H1 (cell line): ENCODE measurements around the gene POLDIP3. TPM values are rescaled to one million over a fixed set of nuclear protein-coding genes. Genes with fewer than 3 reads are reported as not detected.

Experiments used
- CTCF ChIA-PET: fragments of 300-600 bp; sonication (Branson Sonifier 250); formaldehyde crosslinking; loops from one replicate; lab custom pipeline; 2021; ENCODE audit not compliant: partially characterized antibody; lab: Charles Lee
- POLR2A ChIA-PET: fragments of 300-600 bp; sonication (Branson Sonifier 250); formaldehyde crosslinking; loops from one replicate; lab custom pipeline; 2021; ENCODE audit warnings: inconsistent platforms; ENCODE audit not compliant: partially characterized antibody; lab: Charles Lee
- DNase-seq, 2 experiments: peaks; one replicate each; pipeline versions ENCODE4 v3.0.0 to v3.0.0-alpha.2; 2010 to 2022; ENCODE audit warnings: low spot score in 2 of 2, low read depth in 1 of 2, mixed read lengths in 1 of 2
- FAIRE-seq: peaks from 2 replicates; lab custom pipeline; 2011; peaks lifted over from hg19 to GRCh38; lab: Jason Lieb, UNC
- H2AFZ ChIP-seq: 2 replicates; pipeline ENCODE4 v1.8.1; 2012; ENCODE audit warnings: low read length, inconsistent platforms
- H2AK5ac ChIP-seq: 2 replicates; pipeline ENCODE4 v1.6.1; 2013; ENCODE audit warnings: low read depth, low read length
- H2BK120ac ChIP-seq: replicated peaks from 2 replicates; pipeline ENCODE3; 2013; ENCODE audit warnings: low read depth, low read length, inconsistent platforms
- H2BK12ac ChIP-seq: 2 replicates; pipeline ENCODE4 v1.6.1; 2013; ENCODE audit warnings: low read depth, low read length
- H2BK15ac ChIP-seq: 2 replicates; pipeline ENCODE4 v1.6.1; 2013; ENCODE audit warnings: low read length
- H2BK20ac ChIP-seq: 2 replicates; pipeline ENCODE4 v1.6.1; 2013; ENCODE audit warnings: low read length
- H2BK5ac ChIP-seq: 2 replicates; pipeline ENCODE4 v1.6.1; 2013; ENCODE audit warnings: low read depth, low read length
- H3K14ac ChIP-seq: 2 replicates; pipeline ENCODE4 v1.6.1; 2013; ENCODE audit warnings: inconsistent platforms; ENCODE audit not compliant: insufficient read length
- H3K18ac ChIP-seq: 2 replicates; pipeline ENCODE4 v1.6.1; 2013; ENCODE audit warnings: low read length; ENCODE audit errors: extremely low read depth
- H3K23ac ChIP-seq: 2 replicates; pipeline ENCODE4 v1.6.1; 2013; ENCODE audit warnings: inconsistent platforms; ENCODE audit not compliant: insufficient read length
- H3K23me2 ChIP-seq: 2 replicates; pipeline ENCODE4 v1.6.1; 2013; ENCODE audit warnings: low read depth, low read length
- H3K27ac ChIP-seq: 2 replicates; pipeline ENCODE4 v1.6.1; 2011; ENCODE audit warnings: low read depth, low read length, inconsistent platforms
- H3K27me3 ChIP-seq, 4 experiments: replicated peaks in 1 of 4; 1 replicate in 1 of 4; 2 replicates in 3 of 4; pipeline versions ENCODE4 v1.6.1 to v1.8.1; 2011 to 2013; ENCODE audit warnings: low read length in 3 of 4, mild to moderate bottlenecking in 3 of 4, inconsistent platforms in 2 of 4, mixed read lengths in 2 of 4, moderate library complexity in 1 of 4; ENCODE audit not compliant: control insufficient read depth in 3 of 4, insufficient read depth in 3 of 4; ENCODE audit errors: extremely low read depth in 1 of 4
- H3K36me3 ChIP-seq, 4 experiments: 2 replicates each; pipeline versions ENCODE4 v1.6.1 to v1.8.1; 2011 to 2013; ENCODE audit warnings: mild to moderate bottlenecking in 4 of 4, low read length in 3 of 4, moderate library complexity in 2 of 4, control low read depth in 1 of 4, inconsistent platforms in 1 of 4; ENCODE audit not compliant: insufficient read depth in 4 of 4, control insufficient read depth in 2 of 4
- H3K4ac ChIP-seq: replicated peaks from 2 replicates; pipeline ENCODE3; 2013; ENCODE audit warnings: low read length, low read depth, mixed read lengths, inconsistent platforms; ENCODE audit not compliant: insufficient read length
- H3K4me1 ChIP-seq, 4 experiments: replicated peaks in 1 of 4; 1 replicate in 1 of 4; 2 replicates in 3 of 4; pipeline versions ENCODE4 v1.6.1 to v1.8.1; 2011 to 2013; ENCODE audit warnings: low read length in 3 of 4, inconsistent platforms in 2 of 4, mixed read lengths in 1 of 4; ENCODE audit not compliant: insufficient read depth in 4 of 4, control insufficient read depth in 3 of 4
- H3K4me2 ChIP-seq, 2 experiments: 2 replicates each; pipeline versions ENCODE4 v1.6.1 to v1.8.1; 2011 to 2013; ENCODE audit warnings: low read depth in 2 of 2, low read length in 2 of 2, control low read depth in 1 of 2, inconsistent platforms in 1 of 2, mild to moderate bottlenecking in 1 of 2; ENCODE audit not compliant: insufficient read depth in 1 of 2
- H3K4me3 ChIP-seq, 4 experiments: fragments of 200-600, 300-600 bp in 1 of 4; sonication (generic), shearing (Covaris generic), sonication (Bioruptor Twin) in 1 of 4; 2 replicates each; pipeline versions ENCODE4 v1.5.1 to v1.8.1; 2011 to 2016; ENCODE audit warnings: low read length in 4 of 4, low read depth in 3 of 4, control low read depth in 2 of 4, inconsistent platforms in 2 of 4, mild to moderate bottlenecking in 2 of 4, mixed read lengths in 1 of 4, moderate library complexity in 1 of 4; ENCODE audit not compliant: insufficient read depth in 2 of 4; ENCODE audit errors: extremely low read depth in 1 of 4
- H3K56ac ChIP-seq: replicated peaks from 2 replicates; pipeline ENCODE3; 2013; ENCODE audit warnings: low read depth, mild to moderate bottlenecking, mixed read lengths, low read length, inconsistent platforms; ENCODE audit not compliant: insufficient read length
- H3K79me1 ChIP-seq: 2 replicates; pipeline ENCODE4 v1.6.1; 2013; ENCODE audit warnings: low read depth, low read length, control low read depth
- H3K79me2 ChIP-seq, 2 experiments: 2 replicates each; pipeline versions ENCODE4 v1.6.1 to v1.8.1; 2012 to 2013; ENCODE audit warnings: low read length in 2 of 2, mild to moderate bottlenecking in 2 of 2, inconsistent platforms in 1 of 2; ENCODE audit not compliant: insufficient read depth in 2 of 2, control insufficient read depth in 1 of 2
- H3K9ac ChIP-seq, 4 experiments: replicated peaks in 1 of 4; 1 replicate in 1 of 4; 2 replicates in 3 of 4; pipeline versions ENCODE4 v1.6.1 to v1.8.1; 2011 to 2013; ENCODE audit warnings: low read depth in 3 of 4, low read length in 3 of 4, control low read depth in 2 of 4, mild to moderate bottlenecking in 2 of 4, moderate library complexity in 2 of 4, inconsistent platforms in 1 of 4; ENCODE audit errors: extremely low read depth in 1 of 4
- H3K9me3 ChIP-seq, 2 experiments: 2 replicates each; pipeline versions ENCODE4 v1.6.1 to v1.8.1; 2012 to 2013; ENCODE audit warnings: mild to moderate bottlenecking in 2 of 2, moderate library complexity in 2 of 2, control low read depth in 1 of 2, inconsistent platforms in 1 of 2, low read depth in 1 of 2, low read length in 1 of 2, mixed read lengths in 1 of 2; ENCODE audit not compliant: insufficient read depth in 2 of 2
- H4K20me1 ChIP-seq, 2 experiments: replicated peaks in 1 of 2; 2 replicates each; pipeline versions ENCODE3 to v1.8.1; 2011 to 2013; ENCODE audit warnings: inconsistent platforms in 2 of 2, low read length in 2 of 2, mild to moderate bottlenecking in 1 of 2; ENCODE audit not compliant: insufficient read depth in 2 of 2, control insufficient read depth in 1 of 2
- H4K5ac ChIP-seq: 2 replicates; pipeline ENCODE4 v1.6.1; 2013; ENCODE audit warnings: low read length, low read depth, mixed read lengths, inconsistent platforms; ENCODE audit not compliant: insufficient read length
- H4K8ac ChIP-seq: 2 replicates; pipeline ENCODE4 v1.8.0; 2013; ENCODE audit warnings: mild to moderate bottlenecking, moderate library complexity, low read length, inconsistent platforms; ENCODE audit not compliant: insufficient read depth; ENCODE audit errors: extremely low read depth
- H4K91ac ChIP-seq: replicated peaks from 2 replicates; pipeline ENCODE3; 2013; ENCODE audit warnings: low read length, mixed read lengths, inconsistent platforms; ENCODE audit not compliant: insufficient read length
- CTCF ChIP-seq, 3 experiments: IDR thresholded peaks; 1 replicate in 2 of 3; 2 replicates in 1 of 3; pipeline versions ENCODE4 v1.5.1 to v1.6.1; 2011; ENCODE audit warnings: low read length in 3 of 3, mild to moderate bottlenecking in 3 of 3, inconsistent platforms in 2 of 3, low read depth in 1 of 3, moderate library complexity in 1 of 3; ENCODE audit not compliant: insufficient read depth in 1 of 3; ENCODE audit errors: control extremely low read depth in 1 of 3
- KDM4A ChIP-seq: IDR thresholded peaks from one replicate; pipeline ENCODE4 v1.7.1; 2012; ENCODE audit warnings: low read depth, mild to moderate bottlenecking, moderate library complexity, low read length, inconsistent platforms; ENCODE audit not compliant: severe bottlenecking
- RAD21 ChIP-seq, 2 experiments: IDR thresholded peaks in 1 of 2; conservative IDR thresholded peaks in 1 of 2; 2 replicates each; pipeline ENCODE4 v1.6.1; 2011; ENCODE audit warnings: low read depth in 2 of 2, low read length in 2 of 2, improper control_type of control experiment in 1 of 2, inconsistent platforms in 1 of 2, mild to moderate bottlenecking in 1 of 2, moderate library complexity in 1 of 2
- TAF7 ChIP-seq: optimal IDR thresholded peaks from 2 replicates; pipeline ENCODE3; 2011; ENCODE audit warnings: low read depth, mild to moderate bottlenecking, inconsistent platforms, low read length, moderate library complexity, borderline replicate concordance
- TBP ChIP-seq: IDR thresholded peaks from 2 replicates; pipeline ENCODE4 v1.6.1; 2011; ENCODE audit warnings: low read depth, low read length, improper control_type of control experiment
- YY1 ChIP-seq: IDR thresholded peaks from 2 replicates; pipeline ENCODE4 v1.6.1; 2011; ENCODE audit warnings: low read depth, mild to moderate bottlenecking, low read length
- WGBS, 2 experiments: shearing (Covaris generic) in 1 of 2; methylation state at CpG; one replicate each; pipeline versions ENCODE4 v1.1.6 to v1.1.7; 2013 to 2015; ENCODE audit warnings: low lambda C conversion rate in 2 of 2, mixed read lengths in 2 of 2, inconsistent platforms in 1 of 2, low coverage in 1 of 2, missing lambda C conversion rate in 1 of 2; ENCODE audit not compliant: insufficient replicate concordance in 2 of 2, insufficient coverage in 1 of 2, insufficient read length in 1 of 2; ENCODE audit errors: extremely low coverage in 1 of 2, missing lambda C conversion rate in 1 of 2; 5-methylcytosine and 5-hydroxymethylcytosine counted together
- polyA plus RNA-seq, 7 experiments: library from polyadenylated mRNA; depleted of rRNA in 3 of 7; stranded (reverse) in 5 of 7; unstranded in 2 of 7; fragments of >200 nt in 5 of 7; fragments of 200-250 nt in 2 of 7; gene quantifications; 1 replicate in 5 of 7; 2 replicates in 1 of 7; 4 replicates in 1 of 7; pipeline versions ENCODE4 v1.2.1 to v1.2.3, GENCODE V29; 2011 to 2013; ENCODE audit warnings: missing spikeins in 2 of 7, mixed read lengths in 2 of 7
- total RNA-seq: library from RNA; stranded (reverse); fragmentation: NEBNext Ultra II Directional; extraction: Animal tissue kit (Norgen Biotek cat#: 25700); gene quantifications from 2 replicates; pipeline ENCODE4 v1.2.1, GENCODE V29; 2021

POLDIP3 gene
- total and polyA plus RNA-seq, 2 of the 8 experiments (the other 6 are each of a cell fraction or from before 2014, with no cell fraction given): 43.5 to 84.6 TPM

DNA sequence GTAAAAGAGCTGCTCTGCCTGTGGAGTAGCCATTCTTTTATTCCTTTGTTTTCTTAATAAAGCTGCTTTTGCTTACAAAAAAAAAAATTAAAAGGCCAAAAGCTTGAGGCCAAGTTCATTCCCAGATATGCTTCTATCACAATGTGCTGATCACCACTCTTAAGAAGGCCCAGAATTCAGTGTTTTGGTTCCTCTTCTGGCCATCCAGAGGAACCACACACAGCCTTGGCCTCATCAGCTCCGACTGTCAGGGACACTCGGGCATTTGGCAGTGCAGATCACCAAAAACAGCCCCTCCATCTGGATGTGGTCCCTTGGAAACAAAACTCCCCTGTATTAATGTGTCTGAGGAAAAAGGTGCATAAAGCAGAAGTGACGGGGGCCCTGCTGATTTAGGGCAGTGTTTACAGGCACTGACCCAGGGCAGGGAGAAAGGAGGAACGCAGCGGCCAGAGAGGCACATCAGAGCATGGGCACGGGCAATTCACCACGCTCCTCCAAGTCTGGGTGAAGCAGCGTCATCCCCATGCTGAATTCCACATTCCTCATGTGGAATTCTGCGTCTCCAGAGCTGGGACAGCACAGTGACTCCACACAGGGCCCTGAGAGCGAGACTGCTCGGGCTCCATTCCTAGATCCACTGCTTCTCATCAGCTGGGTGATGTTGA is 17.7 kb downstream of the POLDIP3 start:
- no peaks in the 10 kb centered on the region for H3K23me2 ChIP-seq
- peaks cover 10% of the 10 kb centered on the region; the same call in 1 of the 2 replicates for H3K79me1 ChIP-seq
- H3K4me1 ChIP-seq: no peaks in the 10 kb centered on the region
- no peak overlapping the region for H3K23ac ChIP-seq
- no peak overlapping the region for H3K27ac ChIP-seq
- H2BK15ac ChIP-seq: no peak overlapping the region
- H4K5ac ChIP-seq: no peak overlapping the region
- H3K56ac ChIP-seq: no peak overlapping the region
- H2BK120ac ChIP-seq: no peak overlapping the region
- H4K91ac ChIP-seq: no peak overlapping the region
- H3K4ac ChIP-seq: no peak overlapping the region
- H3K9ac ChIP-seq: no peak overlapping the region; a peak in 1 of 7 replicates
- H2AFZ ChIP-seq: no peak overlapping the region
- POLR2A ChIA-PET: interaction anchor here (1.0 to 28.3 kb wide), 5 partner anchors 10 to 418 kb away, joined by 3 to 399 read pairs (median 4); partner anchors contain the start of genes PACSIN2 and POLDIP3
- no peak overlapping the region for H2BK5ac ChIP-seq
- H3K79me2 ChIP-seq: peaks cover 0 to 14% of the 10 kb centered on the region in 2 experiments; a peak in 2 of 4 replicates
- no peak overlapping the region for H3K18ac ChIP-seq
- H2BK12ac ChIP-seq: no peak overlapping the region
- no peak overlapping the region for H2AK5ac ChIP-seq
- H3K36me3 ChIP-seq: peaks cover 38 to 83% (median 65%) of the 10 kb centered on the region in 4 experiments
- FAIRE-seq (no peak), DNase-seq (no peak)
- no peak overlapping the region for H3K4me2 ChIP-seq
- no peak overlapping the region for H3K4me3 ChIP-seq
- no peak overlapping the region for H3K14ac ChIP-seq
- no peaks in the 10 kb centered on the region for H3K9me3 ChIP-seq
- CTCF ChIA-PET: interaction anchor here (1.1 to 3.7 kb wide), 5 partner anchors 9 to 262 kb away, joined by 4 to 19 read pairs (median 6); no protein-coding TSS in a partner anchor
- no peak overlapping the region for H2BK20ac ChIP-seq
- no peak overlapping the region for H4K8ac ChIP-seq
- peaks cover 4 to 18% of the 10 kb centered on the region in 2 experiments for H4K20me1 ChIP-seq
- WGBS, 2 experiments: 93% methylated on average over 11 of the region's 11 CpGs; no CpG with 5 or more reads in 1 of the 2 experiments
- no peaks in the 10 kb centered on the region for H3K27me3 ChIP-seq
- TF ChIP-seq KDM4A (no peak), YY1 (no peak), RAD21 (IDR thresholded peaks at IDR 0.05 in 1 of 2, conservative IDR thresholded peaks at IDR 0.05 in 1 of 2; ENCODE audit: low read depth in 2 of 2, low read length in 2 of 2) (no peak), TAF7 (no peak), TBP (no peak), CTCF (IDR thresholded peaks at IDR 0.05; ENCODE audit: control extremely low read depth in 1 of 3, insufficient read depth in 1 of 3, low read depth in 1 of 3, low read length in 3 of 3) (peak in 1 of 3 experiments; percentile 4; a peak in 1 of 4 replicates)
